Activated T-cell treated with anti-CD3 and anti-CD28 coated beads for 24 hours (primary cell): ENCODE data around the gene DOK6.
"Not testable (repeated sequence)": the region's sequence is repeated elsewhere in the genome, so short reads cannot be mapped to it uniquely, and the experiment has no call there.

Experiments used
- DNase-seq: peaks from one replicate; pipeline ENCODE4 v3.0.0-alpha.2; 2020; ENCODE audit warnings: low read depth

DOK6 gene

GRCh38 chr18:69871363-69871762 lies 470.7 kb downstream of the DOK6 start:
- DNase-seq: no peak

GRCh38 chr18:69872661-69873060 lies 472.0 kb downstream of the DOK6 start:
- no peak for DNase-seq

- no peak for DNase-seq
These were observed 473.4 kb downstream of the DOK6 start for GRCh38 chr18:69874058-69874457.

GRCh38 chr18:69876490-69876889 lies 475.8 kb downstream of the DOK6 start:
- DNase-seq: no peak

- no peak for DNase-seq
These were observed 477.7 kb downstream of the DOK6 start for GRCh38 chr18:69878213-69878933.

GRCh38 chr18:69879051-69879450 lies 478.4 kb downstream of the DOK6 start:
- not testable (repeated sequence) for DNase-seq

- DNase-seq: no peak
These were observed 479.4 kb downstream of the DOK6 start for GRCh38 chr18:69880083-69880482.

GRCh38 chr18:69882965-69883668 lies 482.4 kb downstream of the DOK6 start:
- no peak for DNase-seq

GRCh38 chr18:69883781-69884180 lies 483.1 kb downstream of the DOK6 start:
- DNase-seq: no peak

GRCh38 chr18:69885355-69885754 lies 484.7 kb downstream of the DOK6 start:
- no peak for DNase-seq

GRCh38 chr18:69885841-69886531 lies 485.3 kb downstream of the DOK6 start:
- DNase-seq: peak; percentile 30

- no peak for DNase-seq
These were observed 486.6 kb downstream of the DOK6 start for GRCh38 chr18:69887256-69887655.

GRCh38 chr18:69889009-69889408 lies 488.3 kb downstream of the DOK6 start:
- no peak for DNase-seq

GRCh38 chr18:69890558-69890957 lies 489.9 kb downstream of the DOK6 start:
- DNase-seq: no peak

- DNase-seq: no peak
These were observed 493.8 kb downstream of the DOK6 start for GRCh38 chr18:69894467-69894866.

- no peak for DNase-seq
These were observed 494.7 kb downstream of the DOK6 start for GRCh38 chr18:69895066-69896047.

- peak; percentile 31 for DNase-seq
These were observed 496.9 kb downstream of the DOK6 start for GRCh38 chr18:69897397-69898108.

- DNase-seq: peak; percentile 26
These were observed 497.7 kb downstream of the DOK6 start for GRCh38 chr18:69898241-69898861.
